NCI-H345 treated with DMSO at 0.1 percent for 48 hours (cell line): Measurements from ENCODE around the gene ADGRB3.

Experiments
- DNase-seq: peaks from one replicate; lab custom pipeline; 2025; ENCODE audit not compliant: unreplicated experiment; lab: John Stamatoyannopoulos, UW

ADGRB3 gene

GRCh38 chr6:68697394-68697793, 62.3 kb downstream of the ADGRB3 start:
- no peak for DNase-seq

- no peak for DNase-seq
These were observed 66.1 kb downstream of the ADGRB3 start for GRCh38 chr6:68701159-68701558.

DNA sequence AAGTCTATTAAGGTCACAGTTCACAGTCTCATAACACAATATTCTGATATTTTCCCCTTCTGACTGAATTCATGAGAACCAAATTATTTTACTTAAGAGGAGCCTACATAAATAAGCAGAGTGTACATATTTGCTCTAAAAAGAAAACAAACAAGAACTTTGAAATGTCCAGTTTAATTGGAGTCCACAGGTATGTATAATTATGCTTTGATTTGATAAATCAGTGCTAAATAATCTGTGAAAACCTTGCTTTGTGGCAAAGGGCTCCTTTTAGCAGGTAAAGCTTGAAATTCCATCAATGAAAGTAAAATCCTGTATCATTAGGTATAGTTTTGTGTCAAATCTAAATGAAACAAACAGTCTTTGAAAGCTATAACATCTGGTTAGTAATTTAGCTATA, 69.4 kb downstream of the ADGRB3 start:
- no peak for DNase-seq

- no peak for DNase-seq
These were observed 74.0 kb downstream of the ADGRB3 start for GRCh38 chr6:68709091-68709490.

DNA sequence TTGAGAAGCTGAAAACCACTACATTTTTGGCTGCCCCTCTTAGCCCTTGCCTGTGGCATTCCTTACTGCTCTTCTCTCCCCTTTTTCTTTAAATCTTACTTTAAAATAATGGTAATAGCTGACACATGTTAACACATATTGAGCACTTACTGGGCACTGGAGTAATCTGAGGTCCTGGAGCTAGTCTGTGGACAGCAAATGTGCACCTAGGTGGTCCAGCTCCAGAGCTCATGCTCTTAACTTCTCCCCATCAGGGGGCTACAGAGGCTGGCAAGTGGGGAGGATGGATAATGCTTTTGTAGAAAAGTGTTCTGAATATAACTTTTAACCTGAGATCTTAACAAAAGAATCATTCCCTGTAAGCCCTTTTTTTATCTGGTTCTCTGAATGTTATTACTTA, 74.8 kb downstream of the ADGRB3 start:
- no peak for DNase-seq

DNA sequence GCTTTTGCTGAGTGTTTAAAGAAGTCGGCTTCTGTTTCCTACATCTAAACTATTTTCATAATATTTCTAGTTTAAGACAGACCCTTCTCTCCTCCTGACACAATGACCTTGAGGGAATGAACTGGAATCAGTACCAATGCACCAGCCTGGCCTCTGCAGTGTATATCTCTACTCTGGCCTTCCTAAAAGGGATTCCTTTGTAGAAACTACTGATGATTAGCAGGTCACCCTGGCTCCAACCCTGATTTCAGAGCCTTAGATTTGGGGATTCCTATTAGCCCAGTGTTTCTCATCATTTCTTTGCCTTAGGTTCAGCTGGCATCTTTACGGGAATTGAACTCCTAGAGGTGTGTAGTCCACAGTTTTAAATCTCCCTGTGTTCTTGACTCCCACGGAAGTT, 75.4 kb downstream of the ADGRB3 start:
- no peak for DNase-seq

DNA sequence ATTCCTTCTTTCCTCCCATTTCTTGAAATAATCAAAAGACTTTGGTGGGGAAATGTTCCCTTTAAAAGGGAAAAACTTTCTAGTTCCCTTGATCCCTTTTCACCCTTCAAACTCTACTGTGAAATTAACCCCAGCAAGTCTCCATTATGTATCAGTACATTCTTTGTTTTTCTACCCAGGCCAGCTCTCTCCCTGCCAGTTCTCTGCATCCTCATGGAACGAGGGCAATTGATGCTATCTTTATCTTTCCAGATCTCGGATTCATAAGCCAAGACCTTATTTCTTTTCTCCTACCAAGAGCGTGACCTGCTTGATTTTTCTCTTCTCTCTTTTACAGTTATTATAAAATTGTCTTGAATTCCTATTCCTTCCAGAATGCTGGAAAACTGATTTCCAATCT, 75.8 kb downstream of the ADGRB3 start:
- no peak for DNase-seq

- DNase-seq, result no peak
These were observed 76.4 kb downstream of the ADGRB3 start for GRCh38 chr6:68711386-68712000.

DNA sequence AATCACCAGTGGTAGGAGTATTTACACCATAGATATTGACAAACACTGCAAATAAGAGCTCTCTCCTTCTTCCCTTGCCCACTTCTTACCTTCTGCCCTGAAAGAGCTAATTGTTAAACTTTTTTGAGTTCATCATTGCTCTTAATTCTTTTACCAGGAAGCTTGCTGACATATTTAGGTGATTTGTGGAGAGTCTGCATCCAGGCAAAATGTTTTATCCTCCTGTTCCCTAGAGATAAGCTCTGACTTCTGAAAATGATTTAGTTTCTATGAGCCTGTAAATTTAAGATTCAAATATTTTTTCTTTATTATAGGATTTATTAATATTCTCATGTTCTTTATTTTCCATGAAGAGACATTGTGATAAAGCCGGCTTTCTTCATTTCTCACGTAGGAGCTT, 81.5 kb downstream of the ADGRB3 start:
- DNase-seq, result no peak

- peak; percentile 95 for DNase-seq
These were observed 83.4 kb downstream of the ADGRB3 start for GRCh38 chr6:68718385-68719073.

- DNase-seq, result no peak
These were observed 84.7 kb downstream of the ADGRB3 start for GRCh38 chr6:68719761-68720160.

DNA sequence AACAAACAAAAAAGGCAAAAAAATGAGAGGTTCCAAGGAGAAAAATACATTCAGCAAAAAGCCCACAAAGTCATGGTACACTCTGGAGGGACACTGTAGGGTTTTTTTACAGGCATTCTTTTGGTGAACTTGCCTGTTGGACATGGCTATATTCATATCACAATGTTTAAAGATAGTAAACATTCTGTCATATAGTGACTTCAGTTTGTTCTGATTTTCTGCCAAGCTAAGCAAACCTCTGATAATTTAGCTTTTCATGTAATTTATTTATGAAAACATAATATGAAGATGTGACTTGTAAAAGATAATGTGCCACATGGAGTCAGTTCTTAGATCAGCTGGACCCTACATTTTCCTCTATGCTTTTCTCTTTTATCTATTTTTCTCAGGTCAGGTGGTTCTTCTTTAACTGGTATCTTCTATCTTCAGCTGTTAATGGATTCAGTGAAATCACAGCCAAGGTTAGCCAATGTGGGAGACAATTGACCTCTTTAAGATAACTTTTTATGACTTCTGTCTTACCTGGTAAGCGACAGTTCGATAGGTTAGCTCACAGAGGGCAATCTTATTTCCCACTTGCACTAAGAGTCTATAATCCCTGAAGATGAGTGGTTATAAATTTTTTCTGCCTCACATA, 87.9 kb downstream of the ADGRB3 start:
- no peak for DNase-seq

- DNase-seq, result no peak
These were observed 89.0 kb downstream of the ADGRB3 start for GRCh38 chr6:68724060-68724459.

GRCh38 chr6:68726337-68726736, 91.3 kb downstream of the ADGRB3 start:
- no peak for DNase-seq

DNA sequence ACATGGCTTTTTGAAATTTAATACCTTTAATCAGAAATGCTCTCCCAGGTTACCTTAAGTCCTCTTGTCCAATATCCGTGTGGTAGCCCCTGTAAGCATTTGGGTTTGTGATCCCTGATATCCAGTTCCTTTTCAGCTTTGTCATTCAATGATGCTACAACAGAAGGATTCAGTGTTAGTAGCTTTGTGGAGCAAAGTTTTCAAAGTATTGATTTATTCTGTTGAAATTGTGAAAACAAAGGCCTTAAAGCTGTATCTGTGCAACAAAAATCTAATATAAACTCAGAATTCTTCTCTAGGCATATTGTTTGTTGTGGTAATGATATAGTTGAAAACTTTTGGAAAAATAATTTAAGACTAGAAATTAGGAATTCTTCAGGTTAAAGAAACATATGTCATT, 91.9 kb downstream of the ADGRB3 start:
- no peak for DNase-seq

DNA sequence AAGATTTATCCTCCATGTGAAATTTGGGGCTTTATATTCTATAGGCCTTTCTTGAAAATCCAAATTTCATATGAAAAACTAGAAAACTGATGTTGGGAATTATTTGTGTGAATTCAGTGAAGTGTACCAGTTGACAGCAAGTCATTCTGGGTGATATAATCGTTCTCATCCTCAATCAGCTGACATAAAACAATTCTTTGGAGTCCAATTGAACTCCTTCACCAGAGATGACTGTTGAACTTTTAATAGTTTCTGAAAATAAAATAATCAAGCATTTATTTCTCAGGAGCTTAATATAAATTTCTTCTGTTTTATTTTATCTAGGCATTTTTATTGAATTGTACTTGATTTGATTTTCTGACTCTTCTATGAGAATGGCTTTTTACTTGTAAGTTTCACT, 92.6 kb downstream of the ADGRB3 start:
- DNase-seq, result no peak

GRCh38 chr6:68728159-68728979, 93.3 kb downstream of the ADGRB3 start:
- no peak for DNase-seq

DNA sequence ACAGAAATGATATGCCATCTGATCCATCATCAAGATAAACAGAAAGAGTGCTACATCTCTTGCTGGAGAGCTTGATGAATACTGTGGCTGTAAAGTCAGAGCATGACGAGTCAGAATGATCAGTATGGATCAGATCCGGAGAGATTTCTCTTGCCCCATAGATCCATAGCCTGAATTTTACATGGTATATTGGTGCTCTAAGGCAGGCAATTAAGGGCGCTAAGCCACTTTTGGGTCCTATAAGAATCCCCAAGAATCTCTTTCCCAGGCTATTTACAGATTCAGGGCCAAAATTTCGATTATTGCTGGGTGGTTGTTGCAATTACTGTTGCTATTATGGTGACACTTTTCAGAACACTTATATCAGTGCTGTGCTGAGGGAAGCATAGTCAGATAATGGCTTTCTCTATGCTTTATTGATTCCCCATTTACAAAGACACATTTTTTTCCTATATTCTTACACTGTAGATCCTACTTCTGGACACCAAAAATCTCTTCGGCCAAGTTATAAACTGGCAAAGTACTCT, 94.4 kb downstream of the ADGRB3 start:
- no peak for DNase-seq

- DNase-seq, result no peak
These were observed 95.4 kb downstream of the ADGRB3 start for GRCh38 chr6:68730291-68731054.

GRCh38 chr6:68732423-68732822, 97.3 kb downstream of the ADGRB3 start:
- no peak for DNase-seq

GRCh38 chr6:68735866-68736265, 100.8 kb downstream of the ADGRB3 start:
- no peak for DNase-seq
